HG03139 (cell line): Measurements from ENCODE around the gene CKLF.

ENCODE experiments used
- ATAC-seq: cut with Tn5 transposase; IDR thresholded peaks from one replicate; pipeline ENCODE4 v1.9.1; 2021; ENCODE audit not compliant: unreplicated experiment

The CKLF gene

DNA sequence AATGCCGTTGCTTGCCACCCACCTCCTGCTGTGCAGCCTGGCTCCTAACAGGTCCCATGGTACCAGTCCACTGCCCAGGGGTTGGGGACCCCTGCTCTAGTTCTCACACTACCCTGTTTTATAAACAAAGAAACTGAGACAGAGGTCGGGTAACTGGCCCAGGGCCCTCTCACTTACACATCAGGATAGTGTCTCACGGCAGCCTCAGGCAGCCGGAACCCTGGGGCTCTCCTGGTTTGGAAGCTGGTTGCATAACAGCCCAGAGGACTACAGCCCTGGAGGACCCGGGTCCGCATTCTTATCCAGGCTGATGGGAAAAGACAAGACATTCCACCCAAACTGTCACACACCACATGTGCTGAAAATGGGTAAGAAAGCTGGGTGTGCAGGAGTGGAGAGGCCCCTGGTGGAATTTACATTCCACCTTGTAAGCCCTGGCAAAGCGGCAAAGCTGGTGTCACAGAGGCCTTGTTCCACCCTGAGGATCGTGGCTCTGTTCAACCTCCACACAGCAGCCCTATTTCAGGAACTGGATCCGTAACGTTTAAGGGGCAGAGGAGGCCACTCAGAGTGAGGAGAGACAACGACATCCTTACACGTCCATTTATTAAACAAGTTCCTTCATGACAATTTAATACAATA is 61.9 kb downstream of the CKLF start:
- ATAC-seq, result no peak
